ENCODE results near the gene NR0B2. TPM values are rescaled to one million over a fixed set of nuclear protein-coding genes. Genes with fewer than 3 reads are reported as not detected.

NR0B2 gene
- total and polyA plus RNA-seq, 2 of the 13 experiments (the other 11 are each of a cell fraction or from before 2014, with no cell fraction given), result 72.5 to 133 TPM

- TF ChIP-seq ZBTB40 (IDR thresholded peaks at IDR 0.05), result no peak
- 0 out of 2 replicates have a peak, but pooled peaks have one; percentile 22 for TF ChIP-seq ZBTB40 (CRISPR knock-in tag; IDR thresholded peaks at IDR 0.05)
- TF ChIP-seq STAT5B (CRISPR knock-in tag; IDR thresholded peaks at IDR 0.05), result no peak
- TF ChIP-seq FOXO4 (CRISPR knock-in tag; conservative IDR thresholded peaks at IDR 0.05), result no peak
- peak; percentile 90 for TF ChIP-seq DRAP1 (CRISPR knock-in tag; IDR thresholded peaks at IDR 0.05)
- TF ChIP-seq ZBTB38 (CRISPR knock-in tag; IDR thresholded peaks at IDR 0.05), result peak; percentile 43; the same call in 1 of the 2 replicates
- TF ChIP-seq ISL2 (CRISPR knock-in tag; IDR thresholded peaks at IDR 0.05), result no peak
- no peak for TF ChIP-seq ATAD3A (CRISPR knock-in tag; IDR thresholded peaks at IDR 0.05)
- no peak for TF ChIP-seq ZNF781 (CRISPR knock-in tag; IDR thresholded peaks at IDR 0.05; ENCODE audit: borderline replicate concordance, not compliant biosample characterization)
- peak; percentile 58; the same call in 1 of the 2 replicates for TF ChIP-seq SP5 (CRISPR knock-in tag; IDR thresholded peaks at IDR 0.05; ENCODE audit: borderline replicate concordance, low read depth)
- no peak for TF ChIP-seq CEBPG (CRISPR knock-in tag; IDR thresholded peaks at IDR 0.05)
- no peak for TF ChIP-seq NFATC3 (CRISPR knock-in tag; IDR thresholded peaks at IDR 0.05)
- peak; percentile 73 for TF ChIP-seq CTCF (CRISPR knock-in tag; IDR thresholded peaks at IDR 0.05)
- TF ChIP-seq ZNF503 (CRISPR knock-in tag; IDR thresholded peaks at IDR 0.05), result peak; percentile 30; the same call in 1 of the 2 replicates
Measured at GRCh38 chr1:26862781-26863684, 50.7 kb downstream of the NR0B2 start, which contains the start of gene SFN (continued).

Data from HepG2 (cell line).